HepG2 (cell line): Measurements from ENCODE around the gene USF1. TPM values are rescaled to one million over a fixed set of nuclear protein-coding genes. Genes with fewer than 3 reads are reported as not detected.
A peak's percentile ranks its signal among the peaks of the same experiment; 100 is the strongest.

Source experiments
- CREB1 ChIP-seq, 2 experiments: fragments of 450-650 bp in 1 of 2; IDR thresholded peaks; 2 replicates each; pipeline ENCODE4 v1.6.1; 2016 to 2017; ENCODE audit warnings: control low read depth in 1 of 2, mild to moderate bottlenecking in 1 of 2, missing compliant biosample characterization in 1 of 2, missing genetic modification characterization in 1 of 2
- EED ChIP-seq: sonication (generic); formaldehyde crosslinking; IDR thresholded peaks from 2 replicates; pipeline ENCODE4 v1.5.0; 2020; ENCODE audit warnings: mild to moderate bottlenecking, missing genetic modification reagents
- ELK4 ChIP-seq: sonication (generic); formaldehyde crosslinking; IDR thresholded peaks from 2 replicates; pipeline ENCODE4 v1.9.0; 2021; ENCODE audit warnings: missing genetic modification reagents, borderline replicate concordance
- HNF1B ChIP-seq: sonication (generic); formaldehyde crosslinking; IDR thresholded peaks from 2 replicates; pipeline ENCODE4 v1.5.1; 2020; ENCODE audit warnings: mild to moderate bottlenecking, moderate library complexity, missing genetic modification reagents
- NFKB2 ChIP-seq: sonication (generic); formaldehyde crosslinking; IDR thresholded peaks from 2 replicates; pipeline ENCODE4 v1.4.0; 2020; ENCODE audit warnings: missing genetic modification reagents, borderline replicate concordance
- SMAD1 ChIP-seq: sonication (generic); formaldehyde crosslinking; IDR thresholded peaks from 2 replicates; pipeline ENCODE4 v1.4.0; 2020; ENCODE audit warnings: missing genetic modification reagents, low read depth, mild to moderate bottlenecking, borderline replicate concordance
- TBX2 ChIP-seq: sonication (generic); formaldehyde crosslinking; IDR thresholded peaks from 2 replicates; pipeline ENCODE4 v1.5.0; 2020; ENCODE audit warnings: missing genetic modification reagents, mild to moderate bottlenecking, borderline replicate concordance
- TEAD2 ChIP-seq: sonication (generic); formaldehyde crosslinking; IDR thresholded peaks from 2 replicates; pipeline ENCODE4 v1.9.0; 2021; ENCODE audit warnings: missing genetic modification reagents
- ZBTB40 ChIP-seq, 2 experiments: fragments of 450-650 bp in 1 of 2; sonication (generic) in 1 of 2; formaldehyde crosslinking in 1 of 2; IDR thresholded peaks; 2 replicates each; pipeline versions ENCODE4 v1.6.1 to v1.8.0; 2016 to 2022; ENCODE audit warnings: antibody characterized with exemption in 1 of 2, mild to moderate bottlenecking in 1 of 2, missing genetic modification reagents in 1 of 2
- ZNF326 ChIP-seq: sonication (generic); formaldehyde crosslinking; IDR thresholded peaks from 2 replicates; pipeline ENCODE4 v1.4.0; 2020; ENCODE audit warnings: missing genetic modification reagents, borderline replicate concordance
- ZNF382 ChIP-seq: sonication (generic); formaldehyde crosslinking; IDR thresholded peaks from 2 replicates; pipeline ENCODE4 v1.5.0; 2020; ENCODE audit warnings: missing genetic modification reagents, mild to moderate bottlenecking, borderline replicate concordance
- ZNF597 ChIP-seq: sonication (generic); formaldehyde crosslinking; IDR thresholded peaks from 2 replicates; pipeline ENCODE4 v1.5.0; 2020; ENCODE audit warnings: missing genetic modification reagents
- ZNF776 ChIP-seq: sonication (generic); formaldehyde crosslinking; IDR thresholded peaks from 2 replicates; pipeline ENCODE4 v1.4.0; 2020; ENCODE audit warnings: mild to moderate bottlenecking, missing genetic modification reagents
- ZSCAN12 ChIP-seq: sonication (generic); formaldehyde crosslinking; IDR thresholded peaks from 2 replicates; pipeline ENCODE4 v1.9.0; 2021; ENCODE audit warnings: mild to moderate bottlenecking, missing genetic modification reagents
- polyA plus RNA-seq, 8 experiments: library from polyadenylated mRNA; depleted of rRNA in 3 of 8; stranded (reverse) in 7 of 8; unstranded in 1 of 8; fragments of >200 nt; fragmentation: Illumina TruSeq in 4 of 8; extraction: Trizol in 4 of 8; gene quantifications; 2 replicates each; pipeline versions ENCODE4 v1.2.1 to v1.2.3, GENCODE V29; 2011 to 2016; ENCODE audit warnings: low read depth in 4 of 8, missing spikeins in 1 of 8, mixed read lengths in 1 of 8; ENCODE audit not compliant: insufficient read depth in 1 of 8
- total RNA-seq, 5 experiments: library from RNA; depleted of rRNA; stranded (reverse); fragments of >200 nt; fragmentation: Illumina TruSeq; extraction: Trizol; gene quantifications; 2 replicates each; pipeline ENCODE4 v1.2.3, GENCODE V29; 2016; ENCODE audit warnings: low read depth in 1 of 5

USF1 gene
- total and polyA plus RNA-seq, 2 of the 13 experiments (the other 11 are each of a cell fraction or from before 2014, with no cell fraction given) = 26.9 to 39.4 TPM

- TF ChIP-seq ZNF597 (CRISPR knock-in tag) = no peak
- no peak for TF ChIP-seq ZSCAN12 (CRISPR knock-in tag)
- no peak for TF ChIP-seq TEAD2
- peak; percentile 75 for TF ChIP-seq HNF1B (CRISPR knock-in tag)
- TF ChIP-seq ZBTB40 (IDR thresholded peaks at IDR 0.05) = peak; percentile 83
- TF ChIP-seq ZBTB40 (CRISPR knock-in tag; IDR thresholded peaks at IDR 0.05) = peak; percentile 45
- TF ChIP-seq ZNF382 (CRISPR knock-in tag) = no peak
- TF ChIP-seq SMAD1 (CRISPR knock-in tag) = 0 out of 2 replicates have a peak, but pooled peaks have one; percentile 33
- no peak for TF ChIP-seq ZNF326 (CRISPR knock-in tag)
- peak; percentile 45 for TF ChIP-seq CREB1 (IDR thresholded peaks at IDR 0.05)
- peak; percentile 94 for TF ChIP-seq CREB1 (CRISPR knock-in tag; IDR thresholded peaks at IDR 0.05)
- TF ChIP-seq ELK4 (CRISPR knock-in tag) = peak; percentile 31; the same call in 1 of the 2 replicates
- TF ChIP-seq NFKB2 (CRISPR knock-in tag) = 0 out of 2 replicates have a peak, but pooled peaks have one; percentile 38
- peak; percentile 70; the same call in 1 of the 2 replicates for TF ChIP-seq EED
- peak; percentile 57 for TF ChIP-seq TBX2
- no peak for TF ChIP-seq ZNF776 (CRISPR knock-in tag)
Measured at GRCh38 chr1:161045736-161046604, at the start of gene USF1 (continued).
